Right renal cortex interstitium (tissue), 3 donors: ENCODE results near the gene CD5L. TPM values are rescaled to one million over a fixed set of nuclear protein-coding genes. Genes with fewer than 3 reads are reported as not detected.

Experiments used
- DNase-seq, 3 donors: peaks; one replicate each; pipeline ENCODE4 v3.0.0-alpha.2; 2013; ENCODE audit warnings: low read depth in 3 of 3, low spot score in 2 of 3
- polyA plus RNA-seq, 3 donors: library from polyadenylated mRNA; unstranded; fragments of 120-200 nt; gene quantifications; one replicate each; pipeline ENCODE4 v1.2.1, GENCODE V29; 2013; ENCODE audit not compliant: insufficient read length in 3 of 3

CD5L gene
- under 1 TPM in 1 of 3 donors, not detected in 2; 0.10 TPM for polyA plus RNA-seq

GRCh38 chr1:157841708-157842107, at the start of gene CD5L:
CD5L (minus strand) TSS chr1:157841808; CDS start chr1:157841701, 107 bp downstream.
- no peak for DNase-seq

- no peak for DNase-seq
These were observed 41.0 kb upstream of the CD5L start for GRCh38 chr1:157882580-157882979.

GRCh38 chr1:157880621-157881020, 39.0 kb upstream of the CD5L start:
- no peak for DNase-seq

- peak in 2 of 3 donors; percentile 4 to 5 for DNase-seq
These were observed 36.5 kb upstream of the CD5L start for GRCh38 chr1:157878059-157878458.

- no peak for DNase-seq
These were observed 28.9 kb upstream of the CD5L start for GRCh38 chr1:157870490-157870889.

GRCh38 chr1:157868654-157869053, 27.0 kb upstream of the CD5L start:
- DNase-seq, result no peak

GRCh38 chr1:157862114-157863070, 20.8 kb upstream of the CD5L start:
- DNase-seq, result no peak

- no peak for DNase-seq
These were observed 14.9 kb upstream of the CD5L start for GRCh38 chr1:157856538-157856937.

- no peak for DNase-seq
These were observed 10.9 kb upstream of the CD5L start for GRCh38 chr1:157852476-157852875.

- no peak for DNase-seq
These were observed 7.7 kb upstream of the CD5L start for GRCh38 chr1:157849229-157849875.

- no peak for DNase-seq
These were observed 2.7 kb upstream of the CD5L start for GRCh38 chr1:157844089-157844830.

GRCh38 chr1:157842939-157843338, 1.3 kb upstream of the CD5L start:
- DNase-seq, result no peak

- DNase-seq, result no peak
These were observed 2.6 kb downstream of the CD5L start for GRCh38 chr1:157838966-157839365.

- DNase-seq, result no peak
These were observed 7.2 kb downstream of the CD5L start for GRCh38 chr1:157834430-157834829.

GRCh38 chr1:157833145-157833544, 8.5 kb downstream of the CD5L start:
- DNase-seq, result no peak

GRCh38 chr1:157831968-157832626, 9.5 kb downstream of the CD5L start:
- DNase-seq, result no peak

- no peak for DNase-seq
These were observed 10.7 kb downstream of the CD5L start for GRCh38 chr1:157830887-157831286.

- DNase-seq, result no peak
These were observed 11.9 kb downstream of the CD5L start for GRCh38 chr1:157829711-157830110.

- no peak for DNase-seq
These were observed 12.4 kb downstream of the CD5L start for GRCh38 chr1:157829210-157829609.

GRCh38 chr1:157820299-157820698, 21.3 kb downstream of the CD5L start:
- DNase-seq, result no peak

- DNase-seq, result no peak
These were observed 21.7 kb downstream of the CD5L start, which contains the start of gene FCRL1 for GRCh38 chr1:157819896-157820295. FCRL1 (minus strand) TSS chr1:157820120; CDS start chr1:157820037, 83 bp downstream.
